ENCODE data around the gene AMBRA1. TPM values are rescaled to one million over a fixed set of nuclear protein-coding genes. Genes with fewer than 3 reads are reported as not detected.

The AMBRA1 gene
- total and polyA plus RNA-seq, 2 donors from 2014 or later = 8.0 to 32.6 TPM

GRCh38 chr11:46363031-46363407, 230.8 kb downstream of the AMBRA1 start:
- Histone ChIP-seq H3K4me3 (ENCODE audit: low read length in 3 of 3) (no peak overlapping the region), H3K4me1 (ENCODE audit: control insufficient read depth in 2 of 3, insufficient read depth in 2 of 3, low read depth in 1 of 3, low read length in 3 of 3) (peaks cover 0 to 37% (median 9%) of the 10 kb centered on the region in 3 donors), H3K36me3 (ENCODE audit: control insufficient read depth in 2 of 3, insufficient read depth in 3 of 3, low read length in 3 of 3) (no peaks in the 10 kb centered on the region), H3K9me3 (ENCODE audit: control insufficient read depth in 2 of 3, insufficient read depth in 1 of 3, low read length in 3 of 3) (no peaks in the 10 kb centered on the region), H3K9ac (ENCODE audit: low read length in 3 of 3) (peak overlapping the region in 1 of 3 donors; percentile 55), H3K27me3 (ENCODE audit: control insufficient read depth, insufficient read depth, low read length) (no peaks in the 10 kb centered on the region), H3K27ac (ENCODE audit: low read depth in 2 of 2, low read length in 2 of 2) (peak overlapping the region; percentile 67 to 74)
- no peak for FAIRE-seq
- intact Hi-C loops (cut with DNase I) = no loop called here
- DNase-seq = peak in 4 of 5 donors; percentile 63 to 88 (median 72)
- TF ChIP-seq CTCF (IDR thresholded peaks at IDR 0.05; ENCODE audit: borderline replicate concordance, extremely low read depth, insufficient read depth) = no peak

- H3K36me3 ChIP-seq (ENCODE audit: control insufficient read depth in 2 of 3, insufficient read depth in 3 of 3, low read length in 3 of 3) = no peaks in the 10 kb centered on the region
- H3K4me1 ChIP-seq (ENCODE audit: control insufficient read depth in 2 of 3, insufficient read depth in 2 of 3, low read depth in 1 of 3, low read length in 3 of 3) = peaks cover 0 to 39% (median 14%) of the 10 kb centered on the region in 3 donors
- H3K9me3 ChIP-seq (ENCODE audit: control insufficient read depth in 2 of 3, insufficient read depth in 1 of 3, low read length in 3 of 3) = no peaks in the 10 kb centered on the region
- intact Hi-C loops (cut with DNase I) = no loop called here
- peak overlapping the region; percentile 67 to 74 for H3K27ac ChIP-seq (ENCODE audit: low read depth in 2 of 2, low read length in 2 of 2)
- no peak for TF ChIP-seq CTCF (IDR thresholded peaks at IDR 0.05; ENCODE audit: borderline replicate concordance, extremely low read depth, insufficient read depth)
- FAIRE-seq (no peak), DNase-seq (peak in 1 of 5 donors; percentile 71)
- H3K9ac ChIP-seq (ENCODE audit: low read length in 3 of 3) = peak overlapping the region in 1 of 3 donors; percentile 61
- no peaks in the 10 kb centered on the region for H3K27me3 ChIP-seq (ENCODE audit: control insufficient read depth, insufficient read depth, low read length)
- H3K4me3 ChIP-seq (ENCODE audit: low read length in 3 of 3) = no peak overlapping the region
Observed at GRCh38 chr11:46362156-46363030, 231.4 kb downstream of the AMBRA1 start.

- DNase-seq (peak; percentile 76 to 90 (median 88)), FAIRE-seq (no peak)
- peak overlapping the region in 2 of 3 donors; percentile 33 to 61 for H3K9ac ChIP-seq (ENCODE audit: low read length in 3 of 3)
- TF ChIP-seq CTCF (IDR thresholded peaks at IDR 0.05; ENCODE audit: borderline replicate concordance, extremely low read depth, insufficient read depth) = no peak
- no peaks in the 10 kb centered on the region for H3K9me3 ChIP-seq (ENCODE audit: control insufficient read depth in 2 of 3, insufficient read depth in 1 of 3, low read length in 3 of 3)
- peaks cover 0 to 44% (median 21%) of the 10 kb centered on the region in 3 donors for H3K4me1 ChIP-seq (ENCODE audit: control insufficient read depth in 2 of 3, insufficient read depth in 2 of 3, low read depth in 1 of 3, low read length in 3 of 3)
- no peaks in the 10 kb centered on the region for H3K36me3 ChIP-seq (ENCODE audit: control insufficient read depth in 2 of 3, insufficient read depth in 3 of 3, low read length in 3 of 3)
- intact Hi-C loops (cut with DNase I) = no loop called here
- peak overlapping the region; percentile 26 to 71 for H3K27ac ChIP-seq (ENCODE audit: low read depth in 2 of 2, low read length in 2 of 2)
- no peaks in the 10 kb centered on the region for H3K27me3 ChIP-seq (ENCODE audit: control insufficient read depth, insufficient read depth, low read length)
- H3K4me3 ChIP-seq (ENCODE audit: low read length in 3 of 3) = peak overlapping the region in 1 of 3 donors; percentile 21
Observed at GRCh38 chr11:46361283-46362155, 232.3 kb downstream of the AMBRA1 start.
